ENCODE measurements around the gene KCNMB4. TPM values are rescaled to one million over a fixed set of nuclear protein-coding genes. Genes with fewer than 3 reads are reported as not detected.

Gene KCNMB4
- total RNA-seq, 4 donors from 2014 or later = 6.6 to 10.3 (median 8.0) TPM

DNA sequence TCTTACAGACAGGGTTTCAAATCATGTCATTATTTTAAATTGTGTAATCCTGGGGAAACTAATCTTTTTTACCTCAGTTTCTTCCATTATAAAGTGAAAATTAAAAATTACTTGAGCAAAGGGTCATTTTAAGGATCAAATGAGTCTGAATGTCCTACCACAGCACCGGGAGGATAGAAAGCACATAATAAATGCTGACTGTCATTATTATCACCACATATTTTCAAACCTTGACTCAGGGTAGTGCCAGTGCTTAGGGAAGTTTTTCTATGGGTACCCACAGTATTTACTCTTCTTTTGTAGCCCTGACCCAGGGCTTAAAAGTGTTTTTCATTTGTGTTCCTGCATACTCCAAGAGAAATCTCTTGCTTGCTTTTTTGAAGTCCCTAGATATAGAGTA lies 60.5 kb downstream of the KCNMB4 start:
- Histone ChIP-seq H3K27ac (replicated peaks in 1 of 4) (no peak overlapping the region), H3K36me3 (no peaks in the 10 kb centered on the region), H3K4me1 (no peaks in the 10 kb centered on the region), H3K9me3 (no peaks in the 10 kb centered on the region), H3K4me3 (no peak overlapping the region), H3K27me3 (no peaks in the 10 kb centered on the region)
- intact Hi-C loops (cut with DNase I) = no loop called here
- no peak for DNase-seq (ENCODE audit: extremely low spot score)
- TF ChIP-seq POLR2AphosphoS5 (IDR thresholded peaks at IDR 0.05) = no peak
- TF ChIP-seq, protein P1, sequence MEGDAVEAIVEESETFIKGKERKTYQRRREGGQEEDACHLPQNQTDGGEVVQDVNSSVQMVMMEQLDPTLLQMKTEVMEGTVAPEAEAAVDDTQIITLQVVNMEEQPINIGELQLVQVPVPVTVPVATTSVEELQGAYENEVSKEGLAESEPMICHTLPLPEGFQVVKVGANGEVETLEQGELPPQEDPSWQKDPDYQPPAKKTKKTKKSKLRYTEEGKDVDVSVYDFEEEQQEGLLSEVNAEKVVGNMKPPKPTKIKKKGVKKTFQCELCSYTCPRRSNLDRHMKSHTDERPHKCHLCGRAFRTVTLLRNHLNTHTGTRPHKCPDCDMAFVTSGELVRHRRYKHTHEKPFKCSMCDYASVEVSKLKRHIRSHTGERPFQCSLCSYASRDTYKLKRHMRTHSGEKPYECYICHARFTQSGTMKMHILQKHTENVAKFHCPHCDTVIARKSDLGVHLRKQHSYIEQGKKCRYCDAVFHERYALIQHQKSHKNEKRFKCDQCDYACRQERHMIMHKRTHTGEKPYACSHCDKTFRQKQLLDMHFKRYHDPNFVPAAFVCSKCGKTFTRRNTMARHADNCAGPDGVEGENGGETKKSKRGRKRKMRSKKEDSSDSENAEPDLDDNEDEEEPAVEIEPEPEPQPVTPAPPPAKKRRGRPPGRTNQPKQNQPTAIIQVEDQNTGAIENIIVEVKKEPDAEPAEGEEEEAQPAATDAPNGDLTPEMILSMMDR (IDR thresholded peaks at IDR 0.05) = no peak
- TF ChIP-seq EP300 (IDR thresholded peaks at IDR 0.05) = no peak
- no peak for TF ChIP-seq POLR2A (IDR thresholded peaks at IDR 0.05; ENCODE audit: low read depth)
- 86% methylated on average over 1 of the region's 1 CpG for WGBS

DNA sequence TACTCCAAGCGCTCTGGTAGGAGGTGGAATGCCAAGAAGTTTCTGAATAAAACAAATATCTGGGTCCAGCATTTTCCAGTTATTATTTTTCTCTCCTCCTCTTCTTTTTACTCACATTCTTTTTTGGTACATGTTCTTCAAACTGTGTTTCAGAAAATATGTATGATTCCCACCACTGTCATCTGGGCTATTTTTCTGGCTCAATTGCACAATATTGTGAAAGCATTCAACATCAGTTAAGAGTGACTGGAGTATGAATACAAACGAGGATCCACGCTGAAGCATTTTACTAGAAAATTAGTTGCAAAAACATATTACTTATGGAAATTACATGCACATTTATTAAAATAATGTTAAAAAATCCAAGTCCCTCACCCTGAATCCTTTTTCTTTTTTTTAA lies 61.5 kb downstream of the KCNMB4 start:
- 87% methylated on average over 3 of the region's 3 CpGs for WGBS
- H3K4me3 ChIP-seq = no peak overlapping the region
- H3K36me3 ChIP-seq = no peaks in the 10 kb centered on the region
- TF ChIP-seq POLR2AphosphoS5 (IDR thresholded peaks at IDR 0.05) = no peak
- TF ChIP-seq, protein P1 (IDR thresholded peaks at IDR 0.05) = no peak
- no peak for TF ChIP-seq POLR2A (IDR thresholded peaks at IDR 0.05; ENCODE audit: low read depth)
- TF ChIP-seq EP300 (IDR thresholded peaks at IDR 0.05) = no peak
- no peaks in the 10 kb centered on the region for H3K4me1 ChIP-seq
- H3K9me3 ChIP-seq = no peaks in the 10 kb centered on the region
- no peak for DNase-seq (ENCODE audit: extremely low spot score)
- intact Hi-C loops (cut with DNase I) = no loop called here
- H3K27me3 ChIP-seq = no peaks in the 10 kb centered on the region
- H3K27ac ChIP-seq (replicated peaks in 1 of 4) = no peak overlapping the region

DNA sequence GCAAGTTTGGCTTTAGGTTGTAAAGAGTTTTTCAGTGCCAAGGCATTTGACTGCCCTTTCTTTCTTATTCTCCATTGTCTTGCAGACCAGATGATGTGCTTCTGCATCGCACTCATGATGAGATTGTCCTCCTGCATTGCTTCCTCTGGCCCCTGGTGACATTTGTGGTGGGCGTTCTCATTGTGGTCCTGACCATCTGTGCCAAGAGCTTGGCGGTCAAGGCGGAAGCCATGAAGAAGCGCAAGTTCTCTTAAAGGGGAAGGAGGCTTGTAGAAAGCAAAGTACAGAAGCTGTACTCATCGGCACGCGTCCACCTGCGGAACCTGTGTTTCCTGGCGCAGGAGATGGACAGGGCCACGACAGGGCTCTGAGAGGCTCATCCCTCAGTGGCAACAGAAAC lies 64.3 kb downstream of the KCNMB4 start:
- no peaks in the 10 kb centered on the region for H3K9me3 ChIP-seq
- no peak overlapping the region for H3K4me3 ChIP-seq
- no peak for DNase-seq (ENCODE audit: extremely low spot score)
- no peaks in the 10 kb centered on the region for H3K36me3 ChIP-seq
- H3K27ac ChIP-seq (replicated peaks in 1 of 4) = no peak overlapping the region
- no peak for TF ChIP-seq EP300 (IDR thresholded peaks at IDR 0.05)
- no peak for TF ChIP-seq POLR2A (IDR thresholded peaks at IDR 0.05; ENCODE audit: low read depth)
- TF ChIP-seq, protein P1 (IDR thresholded peaks at IDR 0.05) = no peak
- TF ChIP-seq POLR2AphosphoS5 (IDR thresholded peaks at IDR 0.05) = no peak
- intact Hi-C loops (cut with DNase I) = no loop called here
- H3K4me1 ChIP-seq = no peaks in the 10 kb centered on the region
- no peaks in the 10 kb centered on the region for H3K27me3 ChIP-seq
- WGBS = 94% methylated on average over 11 of the region's 11 CpGs

DNA sequence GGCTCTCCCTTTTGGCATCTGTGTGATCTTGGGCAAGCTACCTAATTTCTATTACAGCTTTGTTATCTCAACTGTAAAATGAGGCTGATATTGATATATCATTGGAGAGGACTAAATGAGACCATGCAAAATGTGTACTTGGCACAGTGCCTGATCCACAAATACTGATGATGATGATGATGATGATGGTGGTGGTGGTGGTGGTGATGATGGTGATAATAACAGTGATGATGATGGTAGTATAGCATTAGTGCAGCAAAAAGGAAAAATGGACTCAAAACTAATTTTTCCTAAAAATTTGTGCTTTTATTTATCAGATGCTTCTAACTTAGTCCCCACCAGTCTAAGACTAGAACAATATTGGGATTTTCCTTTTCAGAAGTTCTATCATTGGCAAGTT lies 70.7 kb downstream of the KCNMB4 start:
- H3K27me3 ChIP-seq = no peaks in the 10 kb centered on the region
- no peaks in the 10 kb centered on the region for H3K36me3 ChIP-seq
- H3K4me3 ChIP-seq = no peak overlapping the region
- intact Hi-C loops (cut with DNase I) = no loop called here
- no peak overlapping the region for H3K27ac ChIP-seq (replicated peaks in 1 of 4)
- no peak for DNase-seq (ENCODE audit: extremely low spot score)
- TF ChIP-seq, protein P1 (IDR thresholded peaks at IDR 0.05) = no peak
- no peak for TF ChIP-seq POLR2AphosphoS5 (IDR thresholded peaks at IDR 0.05)
- no peak for TF ChIP-seq POLR2A (IDR thresholded peaks at IDR 0.05; ENCODE audit: low read depth)
- no peak for TF ChIP-seq EP300 (IDR thresholded peaks at IDR 0.05)
- H3K9me3 ChIP-seq = no peaks in the 10 kb centered on the region
- H3K4me1 ChIP-seq = no peaks in the 10 kb centered on the region

DNA sequence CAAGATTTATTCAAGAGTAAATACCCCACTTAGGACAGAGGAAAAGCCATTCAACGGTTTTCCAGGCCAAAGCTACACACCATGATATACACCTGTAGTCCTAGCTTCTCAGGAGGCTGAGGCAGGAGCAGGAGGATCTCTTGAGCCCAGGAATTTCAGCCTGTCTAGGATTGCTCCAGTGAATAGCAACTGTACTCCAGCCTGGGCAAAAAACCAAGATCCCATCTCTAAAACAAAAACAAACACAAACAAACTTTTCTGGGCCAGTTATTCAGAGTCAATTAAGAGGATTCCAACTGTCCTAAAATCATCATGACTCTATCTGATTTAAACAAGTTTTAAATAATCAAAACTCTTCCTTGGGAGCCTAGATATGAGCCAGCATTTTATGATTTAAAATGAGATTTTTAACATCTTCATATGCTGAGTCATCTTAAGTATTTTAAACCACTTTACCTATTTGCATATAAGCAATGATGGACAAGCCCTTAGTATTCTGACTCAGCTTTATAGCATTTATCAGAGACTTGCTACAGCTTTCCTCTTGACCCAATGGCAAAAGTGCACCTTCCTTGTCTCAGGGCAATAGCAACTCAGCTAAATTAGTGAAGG lies 77.1 kb downstream of the KCNMB4 start:
- TF ChIP-seq POLR2A (IDR thresholded peaks at IDR 0.05; ENCODE audit: low read depth) (no peak), POLR2AphosphoS5 (IDR thresholded peaks at IDR 0.05) (no peak), EP300 (IDR thresholded peaks at IDR 0.05) (no peak)
- TF ChIP-seq, protein P1 (IDR thresholded peaks at IDR 0.05) = no peak
- no peaks in the 10 kb centered on the region for H3K36me3 ChIP-seq
- WGBS = 0% methylated on average over 1 of the region's 1 CpG
- H3K27me3 ChIP-seq = no peaks in the 10 kb centered on the region
- H3K4me1 ChIP-seq = no peaks in the 10 kb centered on the region
- H3K27ac ChIP-seq (replicated peaks in 1 of 4) = no peak overlapping the region
- no peak overlapping the region for H3K4me3 ChIP-seq
- H3K9me3 ChIP-seq = peaks cover 0 to 3% (median 0%) of the 10 kb centered on the region in 4 donors
- DNase-seq (ENCODE audit: extremely low spot score) = no peak
- intact Hi-C loops (cut with DNase I) = no loop called here

Data from esophagus muscularis mucosa (tissue), 4 donors.